Aorta (tissue), 5 donors: ENCODE results near the gene CNOT4. TPM values are rescaled to one million over a fixed set of nuclear protein-coding genes. Genes with fewer than 3 reads are reported as not detected.

Source experiments
- ATAC-seq: fragments of 200-7000 bp; cut with Tn5 transposase; one replicate; pipeline ENCODE4 v1.9.1; 2022; ENCODE audit warnings: moderate library complexity; ENCODE audit not compliant: low FRiP score
- DNase-seq, 2 donors: peaks; one replicate each; pipeline ENCODE4 v3.0.0-alpha.2; 2020
- H3K27ac ChIP-seq, 2 donors: one replicate each; pipeline ENCODE4 v1.5.1; 2013; ENCODE audit warnings: low read length in 2 of 2, mild to moderate bottlenecking in 2 of 2, moderate library complexity in 2 of 2, control low read depth in 1 of 2, inconsistent platforms in 1 of 2, low read depth in 1 of 2
- H3K27me3 ChIP-seq, 2 donors: one replicate each; pipeline ENCODE4 v1.6.1; 2013; ENCODE audit warnings: control low read depth in 1 of 2, low read length in 1 of 2, mild to moderate bottlenecking in 1 of 2, moderate library complexity in 1 of 2; ENCODE audit not compliant: insufficient read depth in 2 of 2, control insufficient read depth in 1 of 2
- H3K36me3 ChIP-seq, 2 donors: one replicate each; pipeline ENCODE4 v1.6.1; 2013; ENCODE audit warnings: control low read depth in 1 of 2, low read length in 1 of 2, mild to moderate bottlenecking in 1 of 2; ENCODE audit not compliant: insufficient read depth in 2 of 2, control insufficient read depth in 1 of 2
- H3K4me1 ChIP-seq, 2 donors: one replicate each; pipeline ENCODE4 v1.6.1; 2013; ENCODE audit warnings: low read length in 2 of 2, control low read depth in 1 of 2, mild to moderate bottlenecking in 1 of 2, moderate library complexity in 1 of 2; ENCODE audit not compliant: insufficient read depth in 2 of 2, control insufficient read depth in 1 of 2
- H3K4me3 ChIP-seq, 2 donors: one replicate each; pipeline ENCODE4 v1.5.1; 2013; ENCODE audit warnings: low read length in 2 of 2, control low read depth in 1 of 2, mild to moderate bottlenecking in 1 of 2
- H3K9me3 ChIP-seq: one replicate; pipeline ENCODE4 v1.6.1; 2013; ENCODE audit warnings: mild to moderate bottlenecking, low read length; ENCODE audit not compliant: control insufficient read depth
- WGBS, 2 donors: extraction: QIAGEN DNeasy Blood & Tissue Kit; methylation state at CpG; one replicate each; pipeline ENCODE4 v1.1.7; 2013; 5-methylcytosine and 5-hydroxymethylcytosine counted together
- intact Hi-C, 2 donors: fragments of 100-400 bp; cut with DNase I; formaldehyde crosslinking; loops; one replicate each; pipeline versions ENCODE4 v1.14.2 to v1.15.0; 2022
- polyA plus RNA-seq, 2 donors: library from polyadenylated mRNA; stranded (reverse); fragments of 200-250 nt; gene quantifications; one replicate each; pipeline ENCODE4 v1.2.3, GENCODE V29; 2013
- total RNA-seq, 2 donors: library from RNA; stranded (reverse); fragmentation: NEBNext Ultra II Directional; extraction: Animal tissue kit (Norgen Biotek cat#: 25700); gene quantifications; one replicate each; pipeline ENCODE4 v1.2.1, GENCODE V29; 2021
- donor health status: healthy with polysubstance abuse.
- donor health status: Bipolar disorder and iron deficiency.
- donor health status: DM: no; HTN: no; CAD: no.
- donor health status: DM: no; HTN: no; CAD: no.
- donor health status: DM: yes; HTN: yes; CAD: no.

Gene CNOT4
- total and polyA plus RNA-seq, 4 donors = 6.8 to 35.9 (median 18.9) TPM

DNA sequence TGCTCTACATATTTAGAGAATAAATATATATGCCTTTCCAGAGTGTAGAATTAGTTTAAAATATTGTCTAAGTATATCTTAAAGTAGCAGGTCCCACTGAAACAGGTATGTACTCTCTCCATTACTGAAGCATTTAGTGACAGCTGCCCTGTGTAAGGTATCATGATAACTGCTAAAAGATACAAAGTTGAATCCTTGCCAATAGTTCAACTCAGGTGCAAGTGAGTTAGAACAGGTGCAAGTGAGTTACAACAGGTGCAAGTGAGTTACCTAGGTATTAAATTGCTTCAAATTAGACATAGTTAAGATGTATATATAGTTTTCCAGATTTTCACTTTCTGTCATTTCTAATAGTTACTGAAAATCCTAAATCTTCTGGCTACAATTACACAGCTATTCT lies 119.1 kb downstream of the CNOT4 start:
- no peak overlapping the region for H3K4me3 ChIP-seq
- intact Hi-C loops = no loop called here

DNA sequence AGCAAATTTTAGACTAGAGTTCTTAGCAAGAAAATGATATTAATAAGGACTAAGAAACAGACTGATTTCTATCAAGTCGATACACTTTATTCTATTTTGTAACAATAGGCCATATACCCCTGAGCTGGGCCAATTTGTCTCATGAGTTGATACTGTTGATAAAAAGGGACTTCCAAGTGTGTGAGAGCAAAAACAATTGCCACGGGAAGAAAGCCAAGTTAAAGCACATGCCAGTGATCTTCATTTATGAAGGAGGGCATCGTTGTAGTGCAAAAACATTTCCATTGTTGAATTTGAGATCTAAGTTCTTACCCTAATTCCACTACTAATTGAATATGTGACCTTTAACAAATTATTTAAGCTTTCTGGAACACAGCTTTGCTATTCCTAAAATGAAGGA lies 119.9 kb downstream of the CNOT4 start:
- peaks cover 0 to 2% of the 10 kb centered on the region in 2 donors for H3K4me1 ChIP-seq
- DNase-seq = no peak
- no peaks in the 10 kb centered on the region for H3K27me3 ChIP-seq
- no peak for ATAC-seq
- H3K27ac ChIP-seq = no peak overlapping the region
- WGBS, 2 donors = 37 to 42% methylated on average over 3 of the region's 3 CpGs
- intact Hi-C loops = no loop called here
- peaks cover 3 to 4% of the 10 kb centered on the region in 2 donors for H3K36me3 ChIP-seq
- H3K4me3 ChIP-seq = no peak overlapping the region
- no peaks in the 10 kb centered on the region for H3K9me3 ChIP-seq

More for the DNA sequence above, 119.1 kb downstream of the CNOT4 start:
- ATAC-seq (no peak), DNase-seq (no peak)
- Histone ChIP-seq H3K9me3 (no peaks in the 10 kb centered on the region), H3K27me3 (no peaks in the 10 kb centered on the region), H3K4me1 (peaks cover 0 to 2% of the 10 kb centered on the region in 2 donors), H3K27ac (no peak overlapping the region), H3K36me3 (peaks cover 3 to 4% of the 10 kb centered on the region in 2 donors)

GRCh38 chr7:135388616-135389015 lies 121.3 kb downstream of the CNOT4 start:
- Histone ChIP-seq H3K27me3 (no peaks in the 10 kb centered on the region), H3K9me3 (no peaks in the 10 kb centered on the region), H3K4me3 (no peak overlapping the region), H3K27ac (no peak overlapping the region), H3K36me3 (no peaks in the 10 kb centered on the region), H3K4me1 (peaks cover 0 to 2% of the 10 kb centered on the region in 2 donors)
- DNase-seq (no peak), ATAC-seq (no peak)
- intact Hi-C loops = no loop called here
- WGBS, 2 donors = 63 to 78% methylated on average over 3 of the region's 3 CpGs

- H3K27ac ChIP-seq = no peak overlapping the region
- no peaks in the 10 kb centered on the region for H3K9me3 ChIP-seq
- H3K4me3 ChIP-seq = no peak overlapping the region
- no peak for DNase-seq
- 72 to 74% methylated on average over 2 of the region's 2 CpGs for WGBS, 2 donors
- no peak for ATAC-seq
- H3K4me1 ChIP-seq = peaks cover 0 to 2% of the 10 kb centered on the region in 2 donors
- H3K27me3 ChIP-seq = no peaks in the 10 kb centered on the region
- no peaks in the 10 kb centered on the region for H3K36me3 ChIP-seq
- intact Hi-C loops = no loop called here
These were observed 123.1 kb downstream of the CNOT4 start for GRCh38 chr7:135386776-135387175.

GRCh38 chr7:135386181-135386580 lies 123.7 kb downstream of the CNOT4 start:
- Histone ChIP-seq H3K27ac (no peak overlapping the region), H3K36me3 (no peaks in the 10 kb centered on the region), H3K4me3 (no peak overlapping the region), H3K9me3 (no peaks in the 10 kb centered on the region), H3K27me3 (no peaks in the 10 kb centered on the region), H3K4me1 (peaks cover 0 to 2% of the 10 kb centered on the region in 2 donors)
- ATAC-seq (no peak), DNase-seq (no peak)
- intact Hi-C loops = no loop called here

DNA sequence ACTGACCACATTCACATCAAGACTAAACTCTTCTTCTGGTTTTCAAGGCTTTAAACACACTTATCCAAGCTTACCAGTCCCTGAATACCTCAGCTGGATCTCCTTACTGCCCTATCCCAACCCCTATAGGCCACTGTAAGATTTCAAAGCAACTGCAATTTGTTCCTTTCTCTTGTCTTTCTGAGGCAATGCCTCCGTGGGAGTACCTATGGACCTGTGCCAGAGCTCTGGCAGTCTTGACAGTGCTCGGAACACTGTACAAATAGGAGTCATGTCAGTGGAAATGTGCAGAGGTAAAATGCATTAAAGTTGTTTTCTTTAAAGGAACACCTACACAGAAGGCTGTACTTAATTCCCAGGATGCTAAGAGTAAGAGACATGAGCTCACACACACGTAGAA lies 124.7 kb downstream of the CNOT4 start:
- DNase-seq = no peak
- intact Hi-C loops = no loop called here
- H3K27ac ChIP-seq = no peak overlapping the region
- ATAC-seq = no peak
- no peaks in the 10 kb centered on the region for H3K27me3 ChIP-seq
- no peaks in the 10 kb centered on the region for H3K9me3 ChIP-seq
- peaks cover 0 to 2% of the 10 kb centered on the region in 2 donors for H3K4me1 ChIP-seq
- 37 to 41% methylated on average over 3 of the region's 3 CpGs for WGBS, 2 donors
- no peaks in the 10 kb centered on the region for H3K36me3 ChIP-seq
- no peak overlapping the region for H3K4me3 ChIP-seq

DNA sequence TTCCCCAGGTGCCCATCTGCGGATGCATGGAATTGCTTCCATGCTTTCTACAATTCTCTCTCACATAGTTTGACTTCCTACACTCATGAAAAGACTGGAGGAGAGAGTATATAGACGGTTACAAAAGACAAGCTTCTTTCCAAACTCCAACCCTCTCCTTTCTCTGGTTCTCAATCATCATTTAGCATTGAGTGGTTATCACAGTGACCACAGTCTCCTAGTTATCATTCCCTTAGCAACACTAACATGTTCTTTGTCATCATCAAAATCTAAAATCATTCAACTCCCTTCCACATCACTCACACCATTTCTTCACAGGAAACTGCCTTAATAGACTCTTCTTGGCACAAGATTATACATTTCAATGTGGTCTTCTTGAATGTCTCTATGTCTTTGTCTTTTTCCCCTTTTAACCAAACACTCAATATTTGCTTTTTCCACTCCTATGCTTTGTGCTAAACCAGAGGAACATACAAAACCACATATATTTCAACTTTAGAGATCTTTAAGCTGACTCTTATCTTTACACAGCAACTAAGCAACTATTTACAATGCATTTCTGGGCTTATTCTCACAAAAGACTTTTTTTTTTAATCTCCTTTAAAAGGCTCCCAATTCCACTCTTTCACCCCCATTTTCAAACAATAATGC lies 126.3 kb downstream of the CNOT4 start:
- no peaks in the 10 kb centered on the region for H3K36me3 ChIP-seq
- intact Hi-C loops = no loop called here
- no peaks in the 10 kb centered on the region for H3K9me3 ChIP-seq
- H3K4me3 ChIP-seq = no peak overlapping the region
- no peaks in the 10 kb centered on the region for H3K27me3 ChIP-seq
- ATAC-seq (no peak), DNase-seq (no peak)
- H3K4me1 ChIP-seq = peaks cover 0 to 2% of the 10 kb centered on the region in 2 donors
- WGBS, 2 donors = 88 to 90% methylated on average over 2 of the region's 2 CpGs
- no peak overlapping the region for H3K27ac ChIP-seq

- no peak overlapping the region for H3K4me3 ChIP-seq
- ATAC-seq = no peak
- H3K4me1 ChIP-seq = peaks cover 0 to 2% of the 10 kb centered on the region in 2 donors
- H3K36me3 ChIP-seq = no peaks in the 10 kb centered on the region
- no peaks in the 10 kb centered on the region for H3K9me3 ChIP-seq
- no peak overlapping the region for H3K27ac ChIP-seq
- DNase-seq = no peak
- intact Hi-C loops = no loop called here
- H3K27me3 ChIP-seq = no peaks in the 10 kb centered on the region
- WGBS, 2 donors = 81 to 83% methylated on average over 3 of the region's 3 CpGs
These were observed 127.7 kb downstream of the CNOT4 start for GRCh38 chr7:135382173-135382572.

- H3K4me3 ChIP-seq = no peak overlapping the region
- 98 to 100% methylated on average over 1 of the region's 1 CpG for WGBS, 2 donors
- H3K36me3 ChIP-seq = no peaks in the 10 kb centered on the region
- H3K9me3 ChIP-seq = no peaks in the 10 kb centered on the region
- ATAC-seq (no peak), DNase-seq (no peak)
- no peaks in the 10 kb centered on the region for H3K27me3 ChIP-seq
- H3K4me1 ChIP-seq = no peaks in the 10 kb centered on the region
- intact Hi-C loops = no loop called here
- no peak overlapping the region for H3K27ac ChIP-seq
These were observed 128.5 kb downstream of the CNOT4 start for GRCh38 chr7:135381369-135381768.
